SU-DHL-6 (cell line): Measurements from ENCODE around the gene KLRC1.
"Not testable (repeated sequence)": the region's sequence is repeated elsewhere in the genome, so short reads cannot be mapped to it uniquely, and the experiment has no call there.

Experiments
- EZH2phosphoT487 ChIP-seq: fragments of 200-600 bp; sonication (generic), shearing (Covaris generic); conservative IDR thresholded peaks from 2 replicates; pipeline ENCODE4 v1.6.1; 2018; ENCODE audit warnings: mild to moderate bottlenecking, antibody characterized with exemption, low read length, moderate library complexity, mixed read lengths
- TF ChIP-seq, protein P1 (sequence below): fragments of 200-600 bp; sonication (generic); IDR thresholded peaks from one replicate; pipeline ENCODE4 v1.5.1; 2017; ENCODE audit warnings: antibody characterized with exemption, mild to moderate bottlenecking, low read length, moderate library complexity; ENCODE audit not compliant: insufficient read depth, poor library complexity, severe bottlenecking

DNA sequence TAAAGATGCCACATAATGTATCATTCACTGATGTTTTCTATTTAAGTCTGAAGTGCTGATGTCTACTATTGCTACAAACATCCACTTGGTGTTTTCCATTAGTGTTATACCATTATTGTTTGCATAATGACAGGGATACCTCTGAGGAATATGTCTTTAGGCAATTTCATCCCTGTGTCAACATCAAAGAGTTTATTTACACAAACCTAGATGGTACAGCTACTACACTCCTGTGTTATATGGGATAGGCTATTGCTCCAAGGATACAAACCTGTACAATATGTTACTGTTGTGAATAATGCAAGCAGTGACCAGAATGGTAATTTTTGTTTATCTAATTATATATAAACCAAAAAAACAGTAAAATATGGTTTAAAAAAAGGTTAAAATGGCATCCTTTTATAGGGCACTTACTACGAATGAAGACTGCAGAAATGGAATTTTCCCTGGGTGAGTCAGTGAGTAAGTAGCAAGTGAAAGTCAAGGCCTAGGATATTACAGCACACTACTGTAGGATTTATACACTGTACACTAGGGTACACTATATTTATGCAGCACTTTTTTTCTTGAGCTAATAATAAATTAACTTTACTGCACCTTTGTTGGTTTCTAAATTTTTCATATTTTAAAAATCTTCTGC lies 28.8 kb downstream of the KLRC1 start:
- TF ChIP-seq, protein P1, sequence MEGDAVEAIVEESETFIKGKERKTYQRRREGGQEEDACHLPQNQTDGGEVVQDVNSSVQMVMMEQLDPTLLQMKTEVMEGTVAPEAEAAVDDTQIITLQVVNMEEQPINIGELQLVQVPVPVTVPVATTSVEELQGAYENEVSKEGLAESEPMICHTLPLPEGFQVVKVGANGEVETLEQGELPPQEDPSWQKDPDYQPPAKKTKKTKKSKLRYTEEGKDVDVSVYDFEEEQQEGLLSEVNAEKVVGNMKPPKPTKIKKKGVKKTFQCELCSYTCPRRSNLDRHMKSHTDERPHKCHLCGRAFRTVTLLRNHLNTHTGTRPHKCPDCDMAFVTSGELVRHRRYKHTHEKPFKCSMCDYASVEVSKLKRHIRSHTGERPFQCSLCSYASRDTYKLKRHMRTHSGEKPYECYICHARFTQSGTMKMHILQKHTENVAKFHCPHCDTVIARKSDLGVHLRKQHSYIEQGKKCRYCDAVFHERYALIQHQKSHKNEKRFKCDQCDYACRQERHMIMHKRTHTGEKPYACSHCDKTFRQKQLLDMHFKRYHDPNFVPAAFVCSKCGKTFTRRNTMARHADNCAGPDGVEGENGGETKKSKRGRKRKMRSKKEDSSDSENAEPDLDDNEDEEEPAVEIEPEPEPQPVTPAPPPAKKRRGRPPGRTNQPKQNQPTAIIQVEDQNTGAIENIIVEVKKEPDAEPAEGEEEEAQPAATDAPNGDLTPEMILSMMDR = not testable (repeated sequence)
- not testable (repeated sequence) for TF ChIP-seq EZH2phosphoT487
